H7 (cell line): ENCODE results near the gene CHMP6. TPM values are rescaled to one million over a fixed set of nuclear protein-coding genes. Genes with fewer than 3 reads are reported as not detected.

ENCODE experiments used
- DNase-seq: peaks from one replicate; pipeline ENCODE4 v3.0.0; 2012
- H3K27me3 ChIP-seq: 2 replicates; pipeline ENCODE4 v1.6.0; 2011; ENCODE audit warnings: mild to moderate bottlenecking, low read length; ENCODE audit not compliant: control insufficient read depth, insufficient read depth
- H3K36me3 ChIP-seq: replicated peaks from 2 replicates; pipeline ENCODE4 v1.5.1; 2011; ENCODE audit warnings: low read length; ENCODE audit not compliant: control insufficient read depth, insufficient read depth
- H3K4me3 ChIP-seq: 2 replicates; pipeline ENCODE4 v1.5.1; 2011; ENCODE audit warnings: low read depth, mild to moderate bottlenecking, control low read depth, low read length, moderate library complexity; ENCODE audit not compliant: insufficient read depth
- total RNA-seq: library from RNA; depleted of rRNA; stranded (reverse); fragments of >200 nt; shearing (Covaris generic); gene quantifications from 2 replicates; pipeline ENCODE4 v1.2.3, GENCODE V29; 2014

Gene CHMP6
- total RNA-seq, 1 experiment from 2014 or later: 15.0 TPM

GRCh38 chr17:81037798-81038733 is 46.4 kb downstream of the CHMP6 start:
- Histone ChIP-seq H3K36me3 (no peaks in the 10 kb centered on the region), H3K4me3 (no peak overlapping the region), H3K27me3 (peaks cover 12% of the 10 kb centered on the region)
- DNase-seq: peak; percentile 85

GRCh38 chr17:81039096-81039495 is 47.5 kb downstream of the CHMP6 start:
- no peak for DNase-seq
- no peaks in the 10 kb centered on the region for H3K36me3 ChIP-seq

GRCh38 chr17:81039854-81040758 is 48.5 kb downstream of the CHMP6 start:
- no peak for DNase-seq
- Histone ChIP-seq H3K27me3 (peaks cover 5% of the 10 kb centered on the region), H3K4me3 (no peak overlapping the region), H3K36me3 (no peaks in the 10 kb centered on the region)

More at GRCh38 chr17:81039096-81039495, 47.5 kb downstream of the CHMP6 start:
- Histone ChIP-seq H3K27me3 (peaks cover 6% of the 10 kb centered on the region), H3K4me3 (no peak overlapping the region)

GRCh38 chr17:81040791-81041337 is 49.2 kb downstream of the CHMP6 start:
- Histone ChIP-seq H3K27me3 (peaks cover 3% of the 10 kb centered on the region), H3K36me3 (no peaks in the 10 kb centered on the region), H3K4me3 (no peak overlapping the region)
- peak; percentile 95 for DNase-seq

- no peak overlapping the region for H3K4me3 ChIP-seq
- no peak for DNase-seq
- no peaks in the 10 kb centered on the region for H3K27me3 ChIP-seq
- H3K36me3 ChIP-seq: no peaks in the 10 kb centered on the region; the same call in 1 of the 2 replicates
Measured at GRCh38 chr17:81042606-81043005, 51.0 kb downstream of the CHMP6 start.

- Histone ChIP-seq H3K36me3 (no peaks in the 10 kb centered on the region; the same call in 1 of the 2 replicates), H3K4me3 (no peak overlapping the region), H3K27me3 (no peaks in the 10 kb centered on the region)
- DNase-seq: no peak
Measured at GRCh38 chr17:81043319-81043724, 51.7 kb downstream of the CHMP6 start.

GRCh38 chr17:81043725-81044427 is 52.2 kb downstream of the CHMP6 start:
- peak; percentile 90 for DNase-seq
- H3K36me3 ChIP-seq: no peaks in the 10 kb centered on the region; the same call in 1 of the 2 replicates
- H3K27me3 ChIP-seq: no peaks in the 10 kb centered on the region
- no peak overlapping the region for H3K4me3 ChIP-seq

GRCh38 chr17:81044428-81044763 is 52.8 kb downstream of the CHMP6 start:
- Histone ChIP-seq H3K4me3 (no peak overlapping the region), H3K36me3 (no peaks in the 10 kb centered on the region; the same call in 1 of the 2 replicates), H3K27me3 (no peaks in the 10 kb centered on the region)
- no peak for DNase-seq

GRCh38 chr17:81044764-81045589 is 53.3 kb downstream of the CHMP6 start:
- no peak overlapping the region for H3K4me3 ChIP-seq
- no peaks in the 10 kb centered on the region; the same call in 1 of the 2 replicates for H3K36me3 ChIP-seq
- no peak for DNase-seq
- H3K27me3 ChIP-seq: no peaks in the 10 kb centered on the region

- DNase-seq: no peak
- H3K4me3 ChIP-seq: no peak overlapping the region
- no peaks in the 10 kb centered on the region; the same call in 1 of the 2 replicates for H3K36me3 ChIP-seq
- no peaks in the 10 kb centered on the region for H3K27me3 ChIP-seq
Measured at GRCh38 chr17:81045590-81046095, 54.0 kb downstream of the CHMP6 start.

GRCh38 chr17:81046132-81046769 is 54.6 kb downstream of the CHMP6 start:
- no peak overlapping the region for H3K4me3 ChIP-seq
- no peaks in the 10 kb centered on the region for H3K27me3 ChIP-seq
- no peaks in the 10 kb centered on the region; the same call in 1 of the 2 replicates for H3K36me3 ChIP-seq
- no peak for DNase-seq

- Histone ChIP-seq H3K4me3 (no peak overlapping the region), H3K36me3 (no peaks in the 10 kb centered on the region; the same call in 1 of the 2 replicates), H3K27me3 (no peaks in the 10 kb centered on the region)
- DNase-seq: no peak
Measured at GRCh38 chr17:81046770-81047359, 55.2 kb downstream of the CHMP6 start.
